K562 (cell line): ENCODE data around the gene PTAR1. TPM values are rescaled to one million over a fixed set of nuclear protein-coding genes. Genes with fewer than 3 reads are reported as not detected.

Experiments used
- ATAC-seq: fragments of 200-7000 bp; cut with Tn5 transposase; 3 replicates; pipeline ENCODE4 v1.9.1; 2020; ENCODE audit warnings: moderate library complexity
- BruUV-seq: library from RNA; stranded (reverse); fragments of 400-500 nt; replicated peaks from 2 replicates; lab custom pipeline; 2021; lab: Mats Ljungman, UMichigan
- CTCF ChIA-PET: fragments of 300-600 bp; formaldehyde crosslinking; extraction: SDS; loops from one replicate; lab custom pipeline; 2021; ENCODE audit warnings: low intra/inter-chr PET ratio; lab: Yijun Ruan, JAX
- POLR2A ChIA-PET: fragments of 300-600, 350-650 bp; sonication (Branson Sonifier 250); formaldehyde crosslinking; extraction: SDS; loops from one replicate; lab custom pipeline; 2021; ENCODE audit warnings: antibody characterized with exemption, inconsistent platforms; lab: Yijun Ruan, JAX
- DNase-seq, 4 experiments: peaks; one replicate each; pipeline versions ENCODE4 v3.0.0 to v3.0.0-alpha.2; 2011 to 2018; ENCODE audit warnings: low spot score in 3 of 4, mixed read lengths in 3 of 4; ENCODE audit errors: extremely low read depth in 1 of 4
- FAIRE-seq: peaks from 2 replicates; lab custom pipeline; 2011; peaks lifted over from hg19 to GRCh38; lab: Jason Lieb, UNC
- H2AFZ ChIP-seq: 2 replicates; pipeline ENCODE4 v1.6.0; 2011; ENCODE audit warnings: low read depth, low read length, control low read depth, inconsistent platforms
- H3K27ac ChIP-seq: fragments of 200-600 bp; 3 replicates; pipeline ENCODE4 v1.8.0; 2011; ENCODE audit warnings: low read depth, mild to moderate bottlenecking, control low read depth, inconsistent platforms, low read length, moderate library complexity, mixed read lengths; ENCODE audit errors: extremely low read depth
- H3K27me3 ChIP-seq, 2 experiments: fragments of 300-600 bp in 1 of 2; 2 replicates in 1 of 2; 3 replicates in 1 of 2; pipeline versions ENCODE4 v1.6.0 to v1.8.0; 2011; ENCODE audit warnings: inconsistent platforms in 2 of 2, low read length in 2 of 2, mild to moderate bottlenecking in 1 of 2, mixed read lengths in 1 of 2, moderate library complexity in 1 of 2; ENCODE audit not compliant: control insufficient read depth in 2 of 2, insufficient read depth in 2 of 2
- H3K36me3 ChIP-seq: fragments of 300-600 bp; 3 replicates; pipeline ENCODE4 v1.8.0; 2011; ENCODE audit warnings: mild to moderate bottlenecking, low read length, inconsistent platforms; ENCODE audit not compliant: control insufficient read depth, insufficient read depth
- H3K4me1 ChIP-seq, 2 experiments: fragments of 200-600 bp in 1 of 2; replicated peaks in 1 of 2; 2 replicates in 1 of 2; 3 replicates in 1 of 2; pipeline versions ENCODE4 v1.5.1 to v1.8.0; 2011; ENCODE audit warnings: inconsistent platforms in 2 of 2, low read length in 2 of 2, mild to moderate bottlenecking in 1 of 2, mixed read lengths in 1 of 2, moderate library complexity in 1 of 2; ENCODE audit not compliant: control insufficient read depth in 2 of 2, insufficient read depth in 2 of 2
- H3K4me2 ChIP-seq: 2 replicates; pipeline ENCODE4 v1.6.1; 2011; ENCODE audit warnings: low read length, control low read depth, inconsistent platforms, mixed read lengths; ENCODE audit not compliant: insufficient read depth
- H3K4me3 ChIP-seq: fragments of 200-600 bp; sonication (generic), shearing (Covaris generic); 2 replicates; pipeline ENCODE4 v1.5.1; 2016; ENCODE audit warnings: control low read depth, inconsistent platforms
- H3K79me2 ChIP-seq: fragments of 200-600 bp; 3 replicates; pipeline ENCODE4 v1.8.0; 2011; ENCODE audit warnings: low read length, inconsistent platforms; ENCODE audit not compliant: control insufficient read depth, insufficient read depth
- H3K9ac ChIP-seq, 2 experiments: 2 replicates each; pipeline versions ENCODE4 v1.6.0 to v1.6.1; 2011; ENCODE audit warnings: low read depth in 2 of 2, low read length in 2 of 2, control low read depth in 1 of 2, inconsistent platforms in 1 of 2, mild to moderate bottlenecking in 1 of 2, mixed read lengths in 1 of 2; ENCODE audit not compliant: insufficient read depth in 1 of 2
- H3K9me1 ChIP-seq: one replicate; pipeline ENCODE4 v1.6.0; 2011; ENCODE audit warnings: inconsistent platforms, mild to moderate bottlenecking, low read length, moderate library complexity; ENCODE audit not compliant: control insufficient read depth, insufficient read depth
- H3K9me3 ChIP-seq: replicated peaks from 2 replicates; pipeline ENCODE4 v1.5.1; 2011; ENCODE audit warnings: low read depth, low read length, inconsistent platforms; ENCODE audit not compliant: control insufficient read depth, insufficient read depth
- H4K20me1 ChIP-seq: replicated peaks from 2 replicates; pipeline ENCODE4 v1.6.1; 2011; ENCODE audit warnings: low read length, inconsistent platforms, mixed read lengths; ENCODE audit not compliant: control insufficient read depth, insufficient read depth
- ARHGAP35 ChIP-seq: fragments of 450-650 bp; IDR thresholded peaks from 2 replicates; pipeline ENCODE4 v1.6.1; 2018; ENCODE audit not compliant: partially characterized antibody
- CAMTA2 ChIP-seq: fragments of 250-450 bp; sonication (Bioruptor Pico); conservative IDR thresholded peaks from 2 replicates; pipeline ENCODE4 v1.5.1; 2022
- FOS ChIP-seq: IDR thresholded peaks from 3 replicates; pipeline ENCODE4 v1.6.1; 2011; ENCODE audit not compliant: insufficient read length; ENCODE audit errors: extremely low read depth
- FOXK1 ChIP-seq: sonication (generic); formaldehyde crosslinking; IDR thresholded peaks from 2 replicates; pipeline ENCODE4 v1.8.0; 2022; ENCODE audit warnings: missing genetic modification reagents, mild to moderate bottlenecking, borderline replicate concordance
- HMGXB4 ChIP-seq: sonication (generic); formaldehyde crosslinking; IDR thresholded peaks from 2 replicates; pipeline ENCODE4 v1.8.1; 2023; ENCODE audit warnings: mild to moderate bottlenecking, missing genetic modification reagents
- HNRNPUL1 ChIP-seq: fragments of 200-400 bp; formaldehyde crosslinking; IDR thresholded peaks from 2 replicates; pipeline ENCODE4 v1.6.1; 2017; ENCODE audit warnings: low read length
- MBD1 ChIP-seq: fragments of 250-450 bp; sonication (Bioruptor Pico); IDR thresholded peaks from 2 replicates; pipeline ENCODE4 v1.8.0; 2022; ENCODE audit warnings: inconsistent platforms
- MCM2 ChIP-seq: fragments of 450-650 bp; IDR thresholded peaks from 2 replicates; pipeline ENCODE4 v1.6.1; 2017; ENCODE audit warnings: low read depth, mild to moderate bottlenecking
- PRPF4 ChIP-seq: fragments of 200-400 bp; formaldehyde crosslinking; IDR thresholded peaks from one replicate; pipeline ENCODE4 v1.6.1; 2017; ENCODE audit warnings: low read length, low read depth, mild to moderate bottlenecking; ENCODE audit not compliant: insufficient read depth, poor library complexity, severe bottlenecking
- STAT5B ChIP-seq: fragments of 250-450 bp; sonication (Bioruptor Pico); IDR thresholded peaks from 2 replicates; pipeline ENCODE4 v1.8.0; 2021; ENCODE audit warnings: mild to moderate bottlenecking, inconsistent platforms
- ZFP30 ChIP-seq: fragments of 250-450 bp; sonication (Bioruptor Pico); IDR thresholded peaks from 2 replicates; pipeline ENCODE4 v1.8.0; 2022; ENCODE audit warnings: moderate library complexity, mild to moderate bottlenecking, inconsistent platforms, borderline replicate concordance
- ZNF146 ChIP-seq: IDR thresholded peaks from one replicate; pipeline ENCODE4 v1.6.1; 2018; ENCODE audit warnings: missing compliant biosample characterization; ENCODE audit not compliant: unreplicated experiment
- ZNF41 ChIP-seq: fragments of 250-450 bp; sonication (Bioruptor Pico); conservative IDR thresholded peaks from 2 replicates; pipeline ENCODE4 v1.4.0; 2020; ENCODE audit warnings: mild to moderate bottlenecking
- ZNF586 ChIP-seq: fragments of 450-650 bp; formaldehyde crosslinking; conservative IDR thresholded peaks from 2 replicates; pipeline ENCODE4 v1.4.0; 2020; ENCODE audit warnings: mild to moderate bottlenecking, moderate library complexity
- WGBS: fragments of 100-300 bp; shearing (Covaris generic); methylation state at CpG from one replicate; pipeline ENCODE4 v1.1.6; 2016; ENCODE audit warnings: low coverage, mixed read lengths; ENCODE audit not compliant: insufficient coverage; ENCODE audit errors: missing lambda C conversion rate; 5-methylcytosine and 5-hydroxymethylcytosine counted together
- in situ Hi-C: fragments of 300-500 bp; cut with MboI; formaldehyde crosslinking; loops from 4 replicates; pipeline ENCODE4 v1.15.0; 2018; ENCODE audit warnings: inconsistent platforms, mixed read lengths
- intact Hi-C: fragments of 100-400 bp; cut with micrococcal nuclease; formaldehyde crosslinking; loops from 2 replicates; pipeline ENCODE4 v1.14.2; 2022
- polyA plus RNA-seq, 8 experiments: library from polyadenylated mRNA; depleted of rRNA in 4 of 8; stranded (reverse) in 5 of 8; unstranded in 3 of 8; fragments of >200 nt; fragmentation: Nextera tagmentation in 2 of 8; fragmentation: Illumina TruSeq in 1 of 8; extraction: Ambion mirVana in 2 of 8; extraction: Trizol in 1 of 8; gene quantifications; 2 replicates each; pipeline versions ENCODE4 v1.2.1 to v1.2.3, GENCODE V29; 2011 to 2014; ENCODE audit warnings: inconsistent platforms in 1 of 8, missing spikeins in 1 of 8
- total RNA-seq, 7 experiments: library from RNA; depleted of rRNA in 6 of 7; stranded (reverse); fragments of >200 nt in 6 of 7; fragmentation: Illumina TruSeq in 2 of 7; extraction: Trizol in 2 of 7; gene quantifications; 2 replicates each; pipeline versions ENCODE4 v1.2.1 to v1.2.3, GENCODE V29; 2011 to 2021; ENCODE audit warnings: low replicate concordance in 1 of 7

PTAR1 gene
- total and polyA plus RNA-seq, 9 of the 15 experiments (the other 6 are each of a cell fraction or from before 2014, with no cell fraction given): 10.1 to 48.0 (median 28.0) TPM

GRCh38 chr9:69755205-69755604 lies 4.6 kb downstream of the PTAR1 start:
- H3K4me1 ChIP-seq: peaks cover 0 to 4% of the 10 kb centered on the region in 2 experiments; a peak in 4 of 5 replicates
- peak; percentile 40 for FAIRE-seq
- TF ChIP-seq CAMTA2 (CRISPR knock-in tag) (no peak), ZFP30 (CRISPR knock-in tag) (no peak), FOXK1 (CRISPR knock-in tag) (no peak), ZNF146 (CRISPR knock-in tag) (no peak), MCM2 (no peak)
- no peaks in the 10 kb centered on the region for H3K27me3 ChIP-seq
- no peak overlapping the region for H3K9ac ChIP-seq
- H3K9me3 ChIP-seq: no peaks in the 10 kb centered on the region
- no peak for ATAC-seq
- no peak for DNase-seq
- peaks cover 32% of the 10 kb centered on the region for H3K36me3 ChIP-seq
- peaks cover 81% of the 10 kb centered on the region for H3K79me2 ChIP-seq
- H3K4me2 ChIP-seq: no peak overlapping the region
- ChIA-PET POLR2A (interaction anchor here (1.5 kb wide), 1 partner anchor 9 kb away, joined by 7 read pairs; no protein-coding TSS in a partner anchor), CTCF (no interaction called here)
- H4K20me1 ChIP-seq: no peaks in the 10 kb centered on the region
- in situ Hi-C loops (no loop called here), intact Hi-C loops (loop anchor here (5.0 kb wide), 1 partner anchor 83 kb away; the partner anchor contains the start of gene APBA1)
- H3K9me1 ChIP-seq: no peaks in the 10 kb centered on the region
- no peak overlapping the region for H2AFZ ChIP-seq
- BruUV-seq: no TSS peak
- WGBS: 82% methylated on average over 2 of the region's 2 CpGs
- H3K4me3 ChIP-seq: no peak overlapping the region
- no peak overlapping the region for H3K27ac ChIP-seq

GRCh38 chr9:69753830-69754229 lies 6.0 kb downstream of the PTAR1 start:
- Histone ChIP-seq H3K9ac (no peak overlapping the region), H3K9me1 (no peaks in the 10 kb centered on the region), H3K4me2 (no peak overlapping the region), H3K36me3 (peaks cover 46% of the 10 kb centered on the region), H2AFZ (no peak overlapping the region), H3K27me3 (no peaks in the 10 kb centered on the region), H3K4me1 (peaks cover 0 to 4% of the 10 kb centered on the region in 2 experiments; a peak in 4 of 5 replicates), H3K4me3 (no peak overlapping the region), H4K20me1 (no peaks in the 10 kb centered on the region), H3K9me3 (no peaks in the 10 kb centered on the region), H3K27ac (no peak overlapping the region), H3K79me2 (peaks cover 72% of the 10 kb centered on the region)
- WGBS: 89% methylated on average over 3 of the region's 3 CpGs
- no TSS peak for BruUV-seq
- no peak for FAIRE-seq
- intact Hi-C loops: no loop called here
- no peak for DNase-seq
- ATAC-seq: no peak
- in situ Hi-C loops: no loop called here
- CTCF ChIA-PET: no interaction called here
- POLR2A ChIA-PET: no interaction called here
- TF ChIP-seq ARHGAP35 (no peak), PRPF4 (no peak), ZNF41 (CRISPR knock-in tag) (no peak), HMGXB4 (CRISPR knock-in tag) (no peak), HNRNPUL1 (no peak), MBD1 (CRISPR knock-in tag) (no peak), ZNF586 (CRISPR knock-in tag) (no peak), FOS (no peak), STAT5B (CRISPR knock-in tag) (no peak)
